ENCODE measurements around the gene HPS1. TPM values are rescaled to one million over a fixed set of nuclear protein-coding genes. Genes with fewer than 3 reads are reported as not detected.

The HPS1 gene
- total and polyA plus RNA-seq, 2 of the 8 experiments (the other 6 are each of a cell fraction or from before 2014, with no cell fraction given), result 38.7 to 61.7 TPM

- Histone ChIP-seq H3K4ac (replicated peaks; ENCODE audit: insufficient read length, low read depth, low read length) (no peak overlapping the region), H2BK12ac (ENCODE audit: low read depth, low read length) (no peak overlapping the region; the same call in 1 of the 2 replicates), H3K27ac (ENCODE audit: low read depth, low read length) (no peak overlapping the region), H3K18ac (ENCODE audit: extremely low read depth, low read length) (no peak overlapping the region), H2BK5ac (ENCODE audit: low read depth, low read length) (no peak overlapping the region), H4K5ac (ENCODE audit: insufficient read length, low read depth, low read length) (no peak overlapping the region), H3K79me2 (ENCODE audit: control insufficient read depth in 1 of 2, insufficient read depth in 2 of 2, low read length in 2 of 2) (no peaks in the 10 kb centered on the region), H4K91ac (replicated peaks; ENCODE audit: insufficient read length, low read length) (no peak overlapping the region), H4K8ac (ENCODE audit: extremely low read depth, insufficient read depth, low read length) (no peak overlapping the region), H2BK20ac (ENCODE audit: low read length) (no peak overlapping the region), H2BK120ac (replicated peaks; ENCODE audit: low read depth, low read length) (no peak overlapping the region), H3K4me1 (replicated peaks in 1 of 4; ENCODE audit: control insufficient read depth in 3 of 4, insufficient read depth in 4 of 4, low read length in 3 of 4) (no peaks in the 10 kb centered on the region), H3K9me3 (ENCODE audit: insufficient read depth in 2 of 2, low read depth in 1 of 2, low read length in 1 of 2) (peaks cover 6% of the 10 kb centered on the region in 2 experiments; a peak in 2 of 4 replicates), H3K79me1 (ENCODE audit: low read depth, low read length) (no peaks in the 10 kb centered on the region), H3K14ac (ENCODE audit: insufficient read length) (no peak overlapping the region), H3K4me3 (ENCODE audit: extremely low read depth in 1 of 4, insufficient read depth in 2 of 4, low read depth in 3 of 4, low read length in 4 of 4) (no peak overlapping the region), H4K20me1 (replicated peaks in 1 of 2; ENCODE audit: control insufficient read depth in 1 of 2, insufficient read depth in 2 of 2, low read length in 2 of 2) (no peaks in the 10 kb centered on the region), H3K23ac (ENCODE audit: insufficient read length) (no peak overlapping the region), H3K9ac (replicated peaks in 1 of 4; ENCODE audit: extremely low read depth in 1 of 4, low read depth in 3 of 4, low read length in 3 of 4) (no peak overlapping the region), H3K27me3 (replicated peaks in 1 of 4; ENCODE audit: control insufficient read depth in 3 of 4, extremely low read depth in 1 of 4, insufficient read depth in 3 of 4, low read length in 3 of 4) (no peaks in the 10 kb centered on the region), H3K23me2 (ENCODE audit: low read depth, low read length) (no peaks in the 10 kb centered on the region), H2BK15ac (ENCODE audit: low read length) (no peak overlapping the region), H3K36me3 (ENCODE audit: control insufficient read depth in 2 of 4, insufficient read depth in 4 of 4, low read length in 3 of 4) (no peaks in the 10 kb centered on the region), H3K4me2 (ENCODE audit: insufficient read depth in 1 of 2, low read depth in 2 of 2, low read length in 2 of 2) (no peak overlapping the region), H2AFZ (ENCODE audit: low read length) (no peak overlapping the region), H2AK5ac (ENCODE audit: low read depth, low read length) (no peak overlapping the region), H3K56ac (replicated peaks; ENCODE audit: insufficient read length, low read depth, low read length) (no peak overlapping the region)
- ChIA-PET POLR2A (ENCODE audit: partially characterized antibody) (interaction anchor here (1.2 kb wide), 1 partner anchor 41 kb away, joined by 3 read pairs; the partner anchor contains the start of gene PYROXD2), CTCF (ENCODE audit: partially characterized antibody) (interaction anchor here (0.7 to 1.5 kb wide), 4 partner anchors 15 to 203 kb away, joined by 3 read pairs; no protein-coding TSS in a partner anchor)
- FAIRE-seq, result no peak
- DNase-seq (ENCODE audit: low read depth in 1 of 2, low spot score in 2 of 2), result no peak
- TF ChIP-seq CHD1 (IDR thresholded peaks at IDR 0.05; ENCODE audit: low read depth, low read length), result no peak
- TF ChIP-seq RBBP5 (IDR thresholded peaks at IDR 0.05; ENCODE audit: borderline replicate concordance, low read depth, low read length), result no peak
- WGBS, 2 experiments (ENCODE audit: extremely low coverage in 1 of 2, insufficient coverage in 1 of 2, insufficient read length in 1 of 2, insufficient replicate concordance in 2 of 2, low coverage in 1 of 2, low lambda C conversion rate in 2 of 2, missing lambda C conversion rate in 1 of 2), result 72% methylated on average over 8 of the region's 8 CpGs; no CpG with 5 or more reads in 1 of the 2 experiments
Measured at GRCh38 chr10:98374217-98374985, 72.3 kb downstream of the HPS1 start.

Data from H1 (cell line).